PC-9 (cell line): ENCODE data around the gene GFY.

Experiments
- CTCF ChIP-seq: fragments of 200-600 bp; sonication (generic); conservative IDR thresholded peaks from 2 replicates; pipeline ENCODE4 v1.6.1; 2017; ENCODE audit warnings: mixed run types, antibody characterized with exemption, mild to moderate bottlenecking, moderate library complexity
- EZH2 ChIP-seq: fragments of 200-600 bp; sonication (generic); IDR thresholded peaks from 2 replicates; pipeline ENCODE4 v1.8.0; 2017; ENCODE audit warnings: antibody characterized with exemption, low read depth

DNA sequence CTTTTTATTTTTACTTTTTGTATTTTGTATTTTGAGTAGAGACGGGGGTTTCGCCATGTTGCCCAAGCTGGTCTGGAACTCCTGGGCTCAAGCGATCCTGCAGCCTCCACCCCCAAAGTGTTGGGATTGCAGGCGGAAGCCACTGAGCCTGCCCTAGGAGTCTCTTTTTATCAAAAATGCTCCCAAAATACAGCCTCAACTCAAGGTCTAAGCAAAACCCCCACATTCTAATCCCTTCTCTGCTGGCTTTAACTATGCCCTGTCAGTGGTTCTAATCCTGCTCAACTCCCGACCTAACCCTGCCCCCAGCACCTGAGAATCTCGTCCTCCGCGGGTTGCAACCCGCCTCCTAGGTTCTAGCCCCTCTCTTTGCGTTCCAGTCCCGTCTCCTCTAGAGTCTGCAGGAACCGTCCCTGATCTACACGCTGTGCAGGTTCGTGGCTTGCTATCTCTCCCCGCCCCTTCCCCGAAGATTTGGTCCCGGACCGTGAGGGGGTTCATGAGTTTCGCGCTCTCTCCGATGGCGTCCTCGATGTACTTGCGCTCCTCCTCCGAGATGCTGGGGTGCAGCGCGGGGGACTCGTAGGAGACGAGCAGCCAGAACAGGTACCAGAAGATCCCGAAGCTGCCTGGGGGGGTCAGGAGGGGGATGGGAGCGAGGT, 8.2 kb downstream of the GFY start:
- TF ChIP-seq EZH2 = no peak
- no peak for TF ChIP-seq CTCF
